RPMI8226 (cell line): ENCODE measurements around the gene TMEM17.

Source experiments
- DNase-seq: peaks from one replicate; pipeline ENCODE4 v3.0.0-alpha.2; 2015

The TMEM17 gene

DNA sequence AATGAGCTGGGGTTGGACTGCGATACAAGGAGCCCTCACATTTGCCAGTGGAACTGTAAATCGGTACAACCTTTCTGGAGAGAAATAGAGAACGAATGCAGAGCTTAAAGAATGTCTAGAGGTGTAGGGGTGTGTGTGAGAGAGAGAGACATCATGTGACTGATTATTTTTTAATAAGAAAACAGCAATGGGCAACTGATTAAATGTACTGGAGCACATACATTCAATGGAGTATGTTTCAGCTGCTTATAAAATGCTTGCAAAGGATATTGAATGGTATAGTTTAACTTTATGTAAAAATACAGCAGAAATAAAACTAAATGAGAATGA is 391 bp upstream of the TMEM17 start:
- DNase-seq: no peak

DNA sequence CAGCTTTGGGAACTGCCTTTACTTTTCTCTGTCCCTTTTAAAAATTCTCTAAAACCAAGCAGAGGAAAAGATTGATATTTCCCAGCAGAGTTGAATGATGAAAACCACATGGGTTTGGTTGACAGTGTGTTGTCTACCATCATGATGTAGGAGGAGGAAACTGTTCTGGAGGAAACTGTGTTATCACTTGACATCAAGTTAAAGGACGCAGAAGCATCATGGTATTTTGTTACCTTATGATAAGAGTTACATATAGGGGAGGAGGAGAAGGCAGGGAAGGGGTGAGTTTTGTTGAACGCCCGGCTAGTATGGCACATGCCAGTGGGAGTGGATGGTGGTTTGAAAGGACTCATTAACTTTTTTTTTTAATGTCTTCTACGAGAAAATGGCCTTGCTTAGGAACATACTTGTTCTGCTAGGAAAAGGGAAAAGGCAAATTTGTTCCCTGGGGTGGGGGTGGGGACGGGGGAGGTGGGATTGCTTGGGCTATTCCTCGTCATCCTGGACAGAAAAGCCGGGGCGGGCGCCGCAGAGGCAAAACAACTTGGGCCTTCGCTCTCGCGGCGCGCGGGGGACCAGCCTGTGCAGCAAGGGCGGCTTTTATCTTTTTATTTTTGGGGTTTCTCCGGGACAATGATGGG is 766 bp downstream of the TMEM17 start:
- no peak for DNase-seq

DNA sequence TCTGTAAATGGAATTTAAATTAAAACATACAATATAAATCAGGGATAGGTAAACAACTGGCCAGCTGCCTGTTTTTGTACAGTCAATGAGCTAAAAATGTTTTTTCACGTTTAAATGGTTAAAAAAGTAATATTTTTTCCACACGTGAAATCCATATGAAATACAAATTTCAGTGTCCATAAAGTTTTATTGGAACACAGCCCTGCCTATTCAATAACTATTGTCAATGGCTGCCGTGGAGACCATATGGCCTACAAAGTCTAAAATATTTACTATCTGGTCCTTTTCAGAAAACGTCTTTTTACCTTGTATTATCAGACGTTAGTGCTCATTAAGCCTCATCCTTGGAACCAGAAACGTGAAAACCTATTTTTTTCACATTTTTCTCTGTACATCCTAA is 1.3 kb downstream of the TMEM17 start:
- no peak for DNase-seq

DNA sequence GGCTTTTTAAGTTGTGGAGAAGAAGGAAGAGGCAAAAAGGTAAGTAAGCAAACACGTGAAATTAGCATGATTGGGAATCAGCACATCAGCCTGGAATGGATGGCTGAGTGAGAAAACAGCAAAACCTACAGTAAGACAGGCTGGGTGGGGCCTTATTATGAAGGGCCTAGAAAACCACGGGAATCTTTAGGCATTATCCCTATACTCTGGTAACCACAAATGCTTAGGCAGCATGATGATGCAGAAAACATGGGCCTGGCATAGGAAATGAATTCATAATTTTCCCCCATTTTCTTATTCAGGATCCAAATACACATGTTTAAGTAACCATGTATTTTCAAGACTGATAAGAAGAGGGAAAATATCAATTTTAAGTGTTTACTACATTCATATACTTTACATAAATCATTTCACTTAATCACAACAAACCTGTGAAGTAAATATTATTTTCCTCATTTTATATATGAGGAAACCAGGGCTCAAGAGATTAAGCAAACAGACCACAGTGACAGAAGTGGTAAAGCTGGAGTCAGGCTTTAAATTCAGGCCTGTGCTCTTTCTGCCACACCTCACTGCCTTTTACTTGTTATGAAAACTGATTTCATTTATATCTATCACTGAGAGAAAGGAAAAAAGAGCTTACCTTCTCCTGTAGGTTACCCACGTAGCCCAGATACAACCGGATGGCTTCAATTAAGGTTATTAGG is 4.0 kb downstream of the TMEM17 start:
- DNase-seq: no peak

DNA sequence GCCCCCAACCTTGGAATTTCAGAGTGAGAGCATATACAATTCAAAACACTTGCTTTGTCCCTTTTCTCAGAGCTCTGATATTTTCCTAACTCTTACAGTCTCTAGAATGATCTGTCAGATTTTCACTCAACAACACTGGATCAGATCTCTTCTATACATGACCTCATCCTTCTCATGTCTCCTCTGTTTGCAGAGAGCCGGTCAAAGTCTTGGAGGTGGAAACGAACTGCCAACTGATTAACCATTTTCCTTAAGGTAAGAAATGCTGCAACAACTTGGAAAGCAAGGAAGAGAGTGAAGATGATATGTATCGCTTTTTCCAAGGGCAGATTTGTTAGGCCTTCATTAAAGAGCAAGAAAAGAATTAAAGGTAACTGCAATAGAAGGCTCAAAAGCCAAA is 4.9 kb downstream of the TMEM17 start:
- no peak for DNase-seq

DNA sequence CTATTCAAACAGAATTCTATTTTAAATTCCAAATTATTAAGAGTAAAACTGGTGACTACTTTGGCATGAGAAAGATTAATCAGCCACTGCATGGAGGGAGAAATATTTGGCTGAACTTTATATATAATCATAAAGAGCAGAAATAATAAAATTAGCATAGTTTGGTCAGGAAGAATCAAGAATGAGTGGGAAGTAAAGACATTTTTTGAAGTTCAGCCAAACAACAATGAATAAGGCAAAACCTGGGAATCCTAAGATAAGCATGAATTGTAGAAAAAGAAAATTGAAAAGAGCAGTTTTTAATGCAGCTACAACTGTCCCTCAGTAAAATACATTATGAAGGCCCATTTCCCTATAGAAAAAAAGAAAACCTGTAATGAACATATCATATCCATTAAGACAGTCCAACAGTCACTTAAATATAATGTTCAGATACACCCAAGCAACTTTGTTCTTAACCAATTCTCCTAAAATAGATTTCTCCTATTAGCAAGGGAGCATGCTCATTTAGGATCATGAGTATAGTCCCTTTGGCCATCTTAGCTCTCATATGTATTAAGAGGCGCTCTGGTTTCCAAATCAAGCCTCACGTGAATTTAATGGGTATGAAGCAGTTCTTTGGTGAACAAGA is 6.5 kb downstream of the TMEM17 start:
- DNase-seq: no peak

DNA sequence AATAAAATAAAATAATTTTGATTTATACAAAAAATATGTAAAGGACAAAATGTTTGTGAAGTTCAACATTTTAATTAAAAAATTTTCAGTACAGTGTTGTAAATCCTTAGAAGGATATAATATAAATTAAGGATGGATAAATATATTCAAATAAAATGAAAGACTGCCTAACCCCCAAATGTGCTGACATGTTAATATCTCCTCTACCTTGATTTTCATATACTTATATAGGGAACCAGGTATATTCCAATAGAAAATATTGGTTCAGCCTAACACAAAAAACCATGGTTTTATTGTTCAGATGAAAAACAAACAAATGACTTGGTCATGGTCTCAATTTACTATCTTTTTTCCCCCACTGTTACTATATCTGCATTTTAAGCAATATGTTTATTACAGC is 7.3 kb downstream of the TMEM17 start:
- DNase-seq: no peak

DNA sequence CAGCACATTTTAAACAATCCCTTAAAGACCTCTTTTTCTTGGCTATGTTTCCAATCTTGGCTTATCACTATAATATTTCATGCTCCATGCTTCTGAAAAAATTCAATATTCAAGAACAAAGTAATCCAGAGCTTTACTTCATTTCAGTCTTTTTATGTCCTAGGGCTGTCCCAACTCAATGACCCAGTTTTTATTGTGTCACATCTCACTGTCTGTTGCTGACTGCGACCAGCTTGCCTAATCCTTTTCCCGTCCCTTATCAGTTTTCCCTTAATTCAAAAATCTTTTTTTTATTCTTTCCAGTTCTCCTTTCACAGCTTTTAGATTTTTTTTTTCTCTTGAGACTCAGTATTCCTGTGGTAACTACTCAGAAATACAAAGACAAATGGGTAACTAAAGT is 10.2 kb downstream of the TMEM17 start:
- DNase-seq: no peak

DNA sequence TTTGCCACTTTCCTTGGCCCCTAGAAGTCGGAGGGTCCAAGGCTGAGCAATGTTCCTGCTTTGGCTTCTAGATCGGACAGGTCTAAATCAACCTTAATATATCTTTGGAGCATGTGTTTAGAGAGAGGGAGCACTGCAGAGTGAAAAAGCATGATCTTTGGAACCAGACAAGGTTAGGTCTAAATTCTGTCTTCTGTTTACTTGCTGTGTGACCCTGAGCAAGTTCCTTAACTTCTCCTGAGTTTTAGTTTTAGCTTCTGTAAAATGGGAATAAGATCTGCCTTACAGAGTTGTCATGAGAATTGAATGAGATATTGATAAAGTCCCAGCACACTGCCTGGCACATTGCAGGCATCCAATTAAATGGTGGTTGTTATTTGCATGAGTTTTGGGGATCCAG is 13.9 kb downstream of the TMEM17 start:
- no peak for DNase-seq

DNA sequence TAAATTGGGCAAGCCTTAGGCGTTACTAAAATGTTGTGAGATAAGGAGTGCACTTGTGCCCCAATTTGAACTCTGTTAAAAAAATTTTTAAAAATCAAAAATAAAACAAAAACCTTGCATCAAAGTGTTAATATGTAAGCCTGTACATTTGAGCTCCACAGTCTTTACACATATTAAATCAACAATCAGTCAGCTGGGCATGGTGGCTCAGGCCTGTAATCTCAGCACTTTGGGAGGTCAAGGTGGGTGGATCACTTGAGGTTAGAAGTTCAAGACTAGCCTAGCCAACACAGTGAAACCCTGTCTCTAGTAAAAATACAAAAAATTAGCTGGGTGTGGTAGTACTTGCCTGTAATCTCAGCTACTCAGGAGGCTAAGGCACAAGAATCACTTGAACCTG is 16.3 kb downstream of the TMEM17 start:
- DNase-seq: no peak

DNA sequence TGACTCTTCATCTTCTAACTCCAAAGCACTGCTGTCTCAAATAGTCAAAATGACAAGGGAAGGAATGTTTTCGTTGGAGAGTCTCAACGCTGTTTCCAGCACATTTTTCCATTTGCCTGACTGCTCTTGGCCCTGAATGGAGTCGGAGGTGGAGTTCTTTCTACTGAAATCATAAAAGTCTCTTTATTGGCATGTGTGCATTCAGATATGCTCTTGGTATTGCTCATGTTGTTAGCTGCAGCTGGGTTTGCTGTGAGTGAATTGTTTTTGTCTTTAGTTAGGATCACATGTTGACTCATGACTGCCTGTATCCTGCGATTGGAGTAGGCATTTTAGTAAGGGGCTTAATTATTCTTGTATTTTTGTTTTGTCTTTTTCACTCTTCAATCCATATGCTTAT is 16.8 kb downstream of the TMEM17 start:
- no peak for DNase-seq

DNA sequence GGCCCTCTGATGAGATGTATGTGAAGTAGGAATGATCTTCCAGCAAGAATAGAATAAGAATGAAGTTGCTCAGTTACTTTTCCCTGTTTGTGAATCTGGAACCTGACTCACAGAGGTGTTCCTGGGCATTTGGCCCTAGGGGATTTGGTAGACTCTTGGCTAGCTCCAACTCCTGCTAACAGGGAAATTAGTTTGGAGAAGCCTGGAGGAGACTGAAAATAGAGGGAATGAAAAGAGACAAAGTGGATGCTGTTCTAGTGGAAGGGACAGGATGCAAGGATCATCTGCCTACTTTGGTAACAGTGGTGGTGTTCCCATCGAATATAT is 19.6 kb downstream of the TMEM17 start:
- no peak for DNase-seq

DNA sequence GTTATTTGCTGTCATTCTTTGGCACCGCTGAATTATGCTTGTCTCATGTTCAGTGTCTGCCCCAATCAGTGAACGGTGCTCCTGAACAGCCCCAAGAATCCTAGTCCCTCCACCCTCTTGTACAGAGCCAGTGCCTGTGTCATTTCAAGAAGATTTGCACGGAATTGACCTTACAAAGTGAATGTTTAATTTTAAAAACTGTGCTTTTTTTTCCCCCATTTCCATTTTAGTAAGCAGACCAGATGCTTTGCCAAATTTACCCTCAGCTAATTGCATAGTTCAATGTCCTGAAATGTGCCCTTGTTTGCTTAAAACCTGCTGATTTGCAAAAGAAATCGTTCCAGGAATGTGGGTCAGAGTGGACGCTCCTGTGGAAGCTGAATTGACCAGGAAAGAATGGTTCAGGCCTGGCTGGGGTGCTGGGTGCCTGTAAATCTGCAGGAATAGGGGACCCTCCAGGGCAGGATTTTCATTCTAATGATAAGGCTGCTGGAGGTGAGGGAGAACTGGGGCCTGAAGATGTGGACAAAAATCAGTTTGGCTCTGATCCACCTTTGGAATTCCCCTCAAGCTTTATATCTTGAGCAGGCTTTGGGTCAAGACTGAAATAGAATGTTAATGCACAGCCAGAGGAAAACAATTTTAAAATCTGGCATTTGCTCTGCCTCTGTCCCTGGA is 20.1 kb downstream of the TMEM17 start:
- DNase-seq: no peak

DNA sequence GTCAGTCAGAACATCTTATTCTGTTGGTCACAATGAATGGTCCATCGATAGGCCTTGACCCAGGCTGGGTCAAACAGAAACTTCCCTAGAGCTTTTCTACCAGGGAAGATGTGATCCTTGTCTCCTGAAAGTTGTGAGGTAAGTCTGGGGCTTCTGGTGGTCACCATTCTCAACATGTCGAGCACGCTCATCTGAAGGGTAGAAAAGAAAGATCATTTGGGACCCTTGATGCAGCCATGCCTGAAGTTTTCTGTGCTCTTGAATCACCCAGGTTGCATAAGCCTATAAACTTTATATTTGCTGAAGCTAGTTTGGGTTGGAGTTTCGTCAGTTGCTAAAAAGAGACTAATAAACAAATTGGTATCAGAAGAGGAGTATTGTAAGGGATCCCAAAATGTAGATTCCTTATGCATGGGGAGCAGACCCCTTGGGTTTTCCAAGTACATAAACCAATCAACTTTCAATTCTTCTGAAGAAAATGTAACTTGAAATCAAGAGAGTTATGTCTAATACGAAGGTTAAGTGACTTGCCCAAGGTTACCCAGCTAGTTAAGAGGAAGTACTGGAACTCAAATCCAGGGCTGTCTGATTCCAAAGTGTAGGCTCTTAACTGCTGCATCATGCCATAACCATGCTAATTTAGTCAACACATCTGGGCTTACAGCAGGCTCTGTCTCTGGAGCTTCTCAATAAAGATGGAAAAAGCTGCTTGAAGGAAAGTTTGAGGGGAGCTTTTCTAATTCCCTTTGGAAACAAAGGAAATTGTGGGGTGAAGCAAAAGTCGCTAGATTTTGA is 23.2 kb downstream of the TMEM17 start:
- no peak for DNase-seq

DNA sequence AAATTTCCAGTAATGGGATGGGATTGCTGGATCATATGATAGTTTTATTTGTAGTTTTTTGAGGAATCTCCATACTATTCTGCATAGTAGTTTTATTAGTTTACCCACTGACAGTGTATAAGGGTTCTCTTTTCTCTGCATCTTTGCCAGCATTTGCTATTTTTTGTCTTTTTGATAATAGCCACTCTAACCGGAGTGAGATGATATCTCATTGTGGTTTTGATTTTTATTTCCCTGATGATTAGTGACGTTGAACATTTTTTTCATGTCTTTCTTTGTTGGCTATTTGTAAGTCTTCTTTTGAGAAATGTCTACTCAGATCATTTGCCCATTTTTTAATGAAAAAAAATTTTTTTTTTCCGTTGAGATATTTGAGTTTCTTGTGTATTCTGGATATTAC is 26.1 kb downstream of the TMEM17 start:
- DNase-seq: no peak

DNA sequence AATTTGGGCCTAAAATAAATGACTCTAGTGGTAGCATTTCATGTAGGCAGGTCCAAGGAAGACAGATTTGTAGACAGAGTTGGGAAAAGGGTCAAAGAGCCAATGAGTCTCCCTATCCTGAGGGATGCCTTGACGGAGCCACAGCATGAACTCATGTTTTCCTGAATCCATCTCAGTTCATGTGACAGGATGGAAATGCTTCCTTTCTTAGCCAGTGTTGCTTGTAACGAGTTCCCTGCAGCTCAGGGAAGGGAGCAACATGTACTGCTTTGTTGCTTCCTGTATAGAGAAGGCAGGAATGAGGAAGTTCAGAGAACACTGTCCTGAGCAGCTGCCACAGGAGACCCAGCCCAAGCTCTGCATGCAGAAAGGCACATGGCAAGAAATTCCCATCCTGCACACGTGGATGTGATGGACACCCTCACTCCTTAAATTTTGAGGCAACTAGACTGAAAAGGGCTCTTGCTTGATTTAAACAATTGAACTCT is 27.9 kb downstream of the TMEM17 start:
- no peak for DNase-seq

DNA sequence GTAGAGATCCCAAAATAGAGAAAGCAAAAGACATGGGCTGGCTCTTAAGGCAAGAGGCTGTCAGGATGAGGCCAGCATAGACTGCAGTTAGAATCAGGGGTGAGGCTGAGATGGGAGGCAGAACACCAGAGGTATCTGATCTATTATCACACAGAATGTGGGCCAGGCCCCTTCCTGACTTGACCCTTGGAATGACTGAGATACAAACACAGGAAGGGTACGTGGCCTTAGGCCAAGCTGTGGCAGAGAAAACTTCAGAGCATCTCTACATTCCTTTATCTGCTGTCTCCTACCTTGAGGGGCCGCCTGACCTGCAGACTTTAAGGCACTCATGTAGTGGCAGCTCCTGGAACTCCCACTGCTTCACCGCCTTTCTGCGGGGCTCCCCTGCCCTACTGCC is 28.4 kb downstream of the TMEM17 start:
- no peak for DNase-seq

DNA sequence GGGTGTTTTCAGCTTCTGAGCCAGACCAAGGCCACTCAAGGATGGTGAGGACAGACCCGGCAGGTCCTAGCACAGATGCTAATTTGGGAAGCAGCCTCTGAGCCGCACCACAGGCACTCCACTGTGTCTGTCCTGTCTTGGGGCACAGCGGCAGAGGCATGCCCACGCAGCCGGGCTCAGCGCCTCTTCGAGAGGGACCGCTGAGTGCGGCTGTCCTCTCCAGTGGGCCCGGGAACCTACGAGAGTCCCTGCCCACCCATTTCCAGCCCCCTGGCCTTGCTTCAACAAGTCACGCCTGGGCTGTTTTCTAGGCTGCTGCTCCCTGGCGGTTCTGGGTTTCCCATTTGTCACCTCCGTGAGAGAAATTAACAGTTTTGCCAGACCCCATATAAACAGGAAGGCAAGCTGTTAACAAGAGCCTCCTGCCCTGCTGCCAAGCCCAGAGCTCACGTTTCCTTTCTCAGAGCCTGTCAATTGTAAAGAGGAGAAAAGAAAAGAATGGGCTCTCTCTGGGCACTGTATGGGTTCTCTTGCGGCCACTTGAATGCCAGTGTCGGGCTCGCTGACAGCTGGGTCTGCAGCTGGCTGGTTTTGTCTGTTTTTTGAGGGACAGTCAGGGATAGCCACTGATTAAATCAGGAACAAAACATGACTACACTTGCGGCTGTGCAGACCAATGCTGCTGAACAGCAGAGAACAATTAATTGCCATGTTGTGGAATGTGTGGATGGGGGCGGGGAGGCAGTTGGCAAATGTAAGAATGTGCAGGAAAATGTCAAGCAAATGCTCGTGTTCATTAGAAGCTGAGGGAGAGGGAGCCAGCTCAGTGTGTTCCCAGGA is 30.6 kb downstream of the TMEM17 start:
- DNase-seq: no peak

DNA sequence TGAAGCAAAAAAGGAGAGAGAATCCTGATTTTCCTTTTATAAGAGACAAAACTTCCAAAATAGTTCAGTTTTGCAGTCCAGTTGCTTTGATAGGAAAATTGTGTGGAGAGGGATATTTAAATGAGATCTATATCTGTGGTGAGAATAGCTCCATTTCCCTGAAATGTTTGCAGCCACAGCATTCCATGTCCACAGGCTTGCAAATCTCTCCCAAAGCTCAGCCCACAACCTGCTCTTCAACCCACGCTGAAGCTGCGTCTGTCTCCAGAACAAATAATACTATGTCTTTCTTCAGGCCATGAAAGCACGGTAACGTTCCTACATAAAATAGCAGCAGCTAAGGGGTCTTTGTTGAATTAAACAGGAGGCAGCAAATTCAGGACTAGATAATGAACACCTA is 31.8 kb downstream of the TMEM17 start:
- DNase-seq: no peak

DNA sequence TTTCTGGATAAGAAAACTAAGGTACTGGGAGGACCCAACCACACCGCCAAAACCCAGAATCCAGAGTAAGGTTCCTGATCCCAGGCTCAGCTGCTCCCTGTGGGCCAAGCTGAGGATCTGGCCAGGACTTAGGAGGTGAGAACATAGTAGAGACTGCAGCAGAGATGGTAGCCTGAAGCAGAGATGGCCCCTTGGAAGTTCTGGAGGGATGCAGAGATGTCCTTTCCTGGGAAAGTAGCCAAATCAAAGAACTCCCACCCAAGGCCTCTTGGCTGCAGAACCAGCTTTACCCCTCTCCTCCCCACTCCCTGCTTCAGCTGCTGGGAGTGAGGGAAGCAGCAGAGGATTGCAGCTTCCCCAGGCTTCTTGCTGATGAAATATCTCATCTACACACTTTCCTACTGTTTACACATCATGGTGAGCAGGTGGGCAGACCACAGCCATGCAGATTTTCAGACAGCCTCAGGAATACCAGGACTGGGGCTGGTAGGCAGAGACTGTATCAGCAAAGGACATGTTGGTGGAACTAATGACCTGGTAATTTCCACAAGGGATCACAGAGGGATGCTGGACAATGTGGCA is 32.7 kb downstream of the TMEM17 start:
- DNase-seq: no peak

DNA sequence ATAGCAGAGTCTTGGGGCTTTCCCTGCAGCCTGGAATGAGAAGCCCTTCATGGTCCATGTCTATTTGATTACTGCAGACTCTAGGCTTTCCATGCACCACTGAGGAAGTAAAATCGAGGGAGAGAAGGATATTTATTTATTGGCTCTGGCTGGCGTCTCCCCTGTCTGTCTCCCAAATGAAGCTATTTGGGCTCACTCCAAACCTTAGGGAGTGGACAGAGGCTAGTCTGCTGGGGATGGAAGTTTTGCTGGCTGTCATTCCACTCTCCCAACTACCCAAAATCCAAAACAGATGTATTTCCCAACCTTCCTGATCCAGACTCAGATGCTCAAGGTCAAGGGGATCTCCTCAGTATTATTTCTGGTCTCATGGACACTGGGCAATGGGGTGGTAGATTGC is 33.7 kb downstream of the TMEM17 start:
- no peak for DNase-seq

DNA sequence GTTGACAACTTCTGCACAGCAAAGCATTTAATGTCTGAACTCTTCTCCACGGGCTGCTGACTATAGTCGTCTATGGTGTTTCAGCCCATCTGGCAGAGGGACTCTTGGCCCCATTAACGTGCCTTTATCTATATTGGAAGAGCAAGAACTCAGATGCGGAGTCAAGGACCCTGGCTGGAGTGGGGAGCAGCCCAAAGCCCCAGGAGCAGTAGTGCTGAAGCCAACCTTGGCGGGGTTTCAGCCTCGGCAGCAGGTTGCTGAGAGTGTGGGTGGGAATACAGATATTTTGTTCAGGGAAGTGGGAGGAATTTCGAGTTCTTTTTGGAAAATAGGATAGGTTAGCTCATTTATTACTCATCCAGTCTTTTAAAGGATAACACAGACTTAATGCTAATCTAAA is 34.2 kb downstream of the TMEM17 start:
- DNase-seq: no peak
